HFF-Myc (cell line): Measurements from ENCODE around the gene PARD3.

ENCODE experiments used
- DNase-seq: peaks from one replicate; pipeline ENCODE4 v3.0.0-alpha.2; 2011; ENCODE audit warnings: low read depth; ENCODE audit errors: extremely low read depth
- H3K4me3 ChIP-seq: replicated peaks from 2 replicates; pipeline ENCODE4 v1.5.1; 2011; ENCODE audit warnings: low read depth, mild to moderate bottlenecking, control low read depth, low read length
- TF ChIP-seq, protein P1 (sequence below): IDR thresholded peaks from 2 replicates; pipeline ENCODE4 v1.5.1; 2012; ENCODE audit warnings: mild to moderate bottlenecking, low read depth, low read length, control low read depth; ENCODE audit errors: missing control alignments

The PARD3 gene

DNA sequence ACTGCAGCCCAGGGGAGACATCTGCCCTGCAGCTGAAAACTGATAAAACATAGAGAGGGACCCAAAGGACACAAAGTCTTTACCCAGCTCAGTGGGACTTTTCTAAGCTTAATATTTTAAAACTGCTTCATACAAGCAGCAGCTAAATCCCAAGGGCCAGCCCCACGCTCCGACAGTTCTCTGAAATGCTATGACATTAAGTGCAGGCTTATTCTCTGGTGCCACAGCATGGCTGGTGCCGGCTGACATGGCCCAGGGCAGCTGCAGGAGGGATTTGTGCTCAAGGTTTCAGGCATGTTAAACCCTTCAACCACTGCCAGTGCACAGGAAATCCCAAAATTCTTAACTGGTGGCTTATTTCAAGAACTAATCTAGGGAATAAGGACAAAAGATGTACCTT, 170.9 kb downstream of the PARD3 start:
- H3K4me3 ChIP-seq = no peak overlapping the region
- TF ChIP-seq, protein P1, sequence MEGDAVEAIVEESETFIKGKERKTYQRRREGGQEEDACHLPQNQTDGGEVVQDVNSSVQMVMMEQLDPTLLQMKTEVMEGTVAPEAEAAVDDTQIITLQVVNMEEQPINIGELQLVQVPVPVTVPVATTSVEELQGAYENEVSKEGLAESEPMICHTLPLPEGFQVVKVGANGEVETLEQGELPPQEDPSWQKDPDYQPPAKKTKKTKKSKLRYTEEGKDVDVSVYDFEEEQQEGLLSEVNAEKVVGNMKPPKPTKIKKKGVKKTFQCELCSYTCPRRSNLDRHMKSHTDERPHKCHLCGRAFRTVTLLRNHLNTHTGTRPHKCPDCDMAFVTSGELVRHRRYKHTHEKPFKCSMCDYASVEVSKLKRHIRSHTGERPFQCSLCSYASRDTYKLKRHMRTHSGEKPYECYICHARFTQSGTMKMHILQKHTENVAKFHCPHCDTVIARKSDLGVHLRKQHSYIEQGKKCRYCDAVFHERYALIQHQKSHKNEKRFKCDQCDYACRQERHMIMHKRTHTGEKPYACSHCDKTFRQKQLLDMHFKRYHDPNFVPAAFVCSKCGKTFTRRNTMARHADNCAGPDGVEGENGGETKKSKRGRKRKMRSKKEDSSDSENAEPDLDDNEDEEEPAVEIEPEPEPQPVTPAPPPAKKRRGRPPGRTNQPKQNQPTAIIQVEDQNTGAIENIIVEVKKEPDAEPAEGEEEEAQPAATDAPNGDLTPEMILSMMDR = no peak
- no peak for DNase-seq

DNA sequence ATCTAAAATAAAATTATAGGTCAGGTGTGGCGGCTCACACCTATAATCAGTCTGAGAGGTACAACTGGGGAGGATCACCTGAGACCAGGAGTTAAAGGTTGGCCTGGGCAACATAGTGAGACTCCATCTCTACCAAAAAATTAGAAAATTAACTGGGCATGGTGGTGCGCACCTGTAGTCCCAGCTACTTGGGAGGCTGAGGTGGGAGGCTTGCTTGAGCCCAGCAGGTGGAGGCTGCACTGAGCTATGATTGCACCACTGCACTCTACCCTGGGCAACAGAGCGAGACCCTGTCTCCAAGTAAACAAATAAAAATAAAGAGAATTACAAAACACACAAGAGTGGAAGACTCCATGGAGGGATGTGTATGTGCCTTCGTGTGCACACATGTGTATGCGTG, 171.5 kb downstream of the PARD3 start:
- TF ChIP-seq, protein P1 = no peak
- no peak for DNase-seq
- H3K4me3 ChIP-seq = no peak overlapping the region

DNA sequence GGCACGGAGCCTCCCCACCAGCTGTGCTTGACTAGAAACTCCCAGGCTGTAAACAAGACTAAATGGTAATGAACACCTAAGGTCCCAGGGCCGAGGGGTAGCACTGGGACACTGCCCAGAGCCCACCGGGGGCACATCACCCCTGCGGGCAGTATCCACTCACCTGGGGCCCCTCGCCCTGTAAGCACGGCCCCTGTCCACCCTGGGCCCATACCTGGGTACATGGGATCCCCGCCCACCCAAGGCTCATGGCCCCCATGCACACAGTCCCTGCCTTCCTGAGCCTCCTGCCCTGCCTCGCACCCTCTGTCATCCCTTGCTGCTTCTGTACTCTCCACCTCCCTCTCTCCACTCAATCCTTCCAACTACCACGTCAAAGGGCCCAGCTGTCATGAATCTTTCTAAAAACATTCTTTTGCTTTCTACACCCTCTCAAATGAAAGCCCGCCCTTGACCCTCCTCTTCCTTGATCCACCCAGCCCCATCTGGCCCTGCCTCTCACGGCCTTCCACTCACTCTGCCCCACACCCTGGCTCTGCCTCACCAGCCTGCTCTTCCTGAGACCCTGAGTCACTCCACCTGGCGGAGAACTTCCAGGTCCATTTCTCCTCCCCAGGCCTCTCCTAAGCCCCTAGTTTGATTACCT, 173.1 kb downstream of the PARD3 start:
- no peak overlapping the region for H3K4me3 ChIP-seq
- DNase-seq = no peak
- TF ChIP-seq, protein P1 = no peak

DNA sequence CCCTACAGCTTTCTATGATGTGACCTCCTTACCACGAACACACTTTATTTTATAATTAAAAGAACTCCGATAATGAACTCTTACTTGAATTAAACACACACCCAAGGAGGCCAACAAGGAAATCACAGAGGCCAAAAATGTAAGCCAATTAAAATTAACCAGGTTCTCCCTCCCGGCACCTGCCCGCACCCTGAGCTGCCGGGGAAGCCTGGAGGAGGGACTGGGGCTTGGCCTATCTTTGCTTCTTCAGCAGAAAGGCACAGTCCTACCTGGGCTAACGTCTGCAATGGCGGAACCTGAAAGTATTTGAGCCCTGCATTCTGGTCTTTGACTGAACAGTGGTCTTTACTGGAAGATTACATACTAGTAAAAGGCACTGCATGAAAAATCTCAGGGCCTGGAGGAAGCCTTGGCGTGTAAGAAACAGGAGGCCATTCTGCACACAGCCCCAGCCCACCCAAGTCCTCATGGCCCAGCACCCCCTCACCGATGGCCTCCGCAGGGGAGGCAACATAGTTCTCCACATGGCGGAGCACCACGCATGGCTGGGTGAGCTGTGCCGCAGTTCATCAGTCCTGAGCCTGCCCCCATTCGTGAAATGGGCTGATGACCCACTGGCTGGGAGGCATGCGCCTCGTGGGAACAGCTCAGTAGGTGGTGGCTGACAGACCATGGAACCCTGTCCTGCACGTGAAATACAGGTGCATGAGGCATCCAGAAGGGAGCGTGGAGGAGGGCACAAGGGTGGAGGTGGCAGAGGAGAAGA, 173.8 kb downstream of the PARD3 start:
- H3K4me3 ChIP-seq = no peak overlapping the region
- TF ChIP-seq, protein P1 = no peak
- DNase-seq = no peak

DNA sequence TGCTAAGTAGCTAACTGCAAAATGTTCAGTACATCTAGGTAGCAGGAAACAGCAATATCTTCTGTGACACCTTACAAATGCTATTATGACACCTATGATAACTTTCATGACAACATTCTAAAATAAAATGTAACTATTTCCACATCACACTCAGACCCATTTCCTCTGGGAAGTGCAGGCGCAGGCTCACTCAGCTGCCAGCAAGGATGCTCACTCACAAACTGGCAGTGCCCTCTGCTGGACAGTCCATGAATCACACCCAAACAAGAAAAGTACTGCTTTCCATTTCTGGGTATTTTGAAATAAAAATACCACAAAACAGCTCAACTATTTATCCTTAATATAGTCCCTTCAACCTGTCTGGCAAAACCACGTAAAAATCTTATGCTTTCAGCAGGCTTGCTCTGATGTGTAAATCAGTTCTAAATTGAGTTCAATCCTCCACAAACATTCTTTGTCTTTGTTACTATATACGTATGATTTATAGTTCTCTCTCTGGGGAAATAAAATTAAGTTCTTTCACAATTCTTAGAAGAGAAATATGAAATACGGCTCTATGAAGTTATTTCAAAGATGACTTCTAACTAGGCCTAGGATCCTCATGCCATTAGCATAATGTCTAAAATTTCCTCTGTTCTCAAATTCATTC, 176.6 kb downstream of the PARD3 start:
- peak; percentile 57 for DNase-seq
- H3K4me3 ChIP-seq = no peak overlapping the region
- TF ChIP-seq, protein P1 = peak; percentile 89

DNA sequence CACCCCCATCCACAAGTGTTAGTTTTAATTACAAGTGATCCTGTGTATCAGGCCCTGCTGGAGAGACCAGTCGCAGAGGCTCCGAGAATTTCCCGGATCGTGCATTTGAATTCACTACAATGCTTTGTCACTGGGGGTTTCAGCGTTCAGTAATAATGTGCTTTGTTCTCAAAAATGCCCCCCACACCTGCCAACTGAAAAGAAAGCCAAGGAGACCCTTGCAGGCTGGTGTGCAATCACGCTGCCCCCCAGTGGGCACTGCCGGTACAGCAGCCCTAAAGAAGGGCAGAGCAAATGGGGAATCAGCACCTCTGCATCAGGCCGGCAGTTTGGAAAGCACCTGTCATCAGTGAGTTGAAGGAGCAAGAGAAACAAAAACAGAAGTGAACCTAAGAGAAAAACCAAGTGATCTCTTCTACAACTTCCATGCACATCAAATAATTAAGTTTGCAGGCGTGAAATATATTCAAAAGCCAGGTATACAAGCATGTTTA, 177.6 kb downstream of the PARD3 start:
- DNase-seq = peak; percentile 6
- no peak overlapping the region for H3K4me3 ChIP-seq
- TF ChIP-seq, protein P1 = peak; percentile 99
